SU-DHL-6 (cell line): ENCODE results near the gene PITX2.

Experiments used
- CTCF ChIP-seq: fragments of 200-600 bp; sonication (generic); IDR thresholded peaks from one replicate; pipeline ENCODE4 v1.5.1; 2017; ENCODE audit warnings: antibody characterized with exemption, mild to moderate bottlenecking, low read length, moderate library complexity; ENCODE audit not compliant: insufficient read depth, poor library complexity, severe bottlenecking
- EZH2phosphoT487 ChIP-seq: fragments of 200-600 bp; sonication (generic), shearing (Covaris generic); conservative IDR thresholded peaks from 2 replicates; pipeline ENCODE4 v1.6.1; 2018; ENCODE audit warnings: mild to moderate bottlenecking, antibody characterized with exemption, low read length, moderate library complexity, mixed read lengths

GRCh38 chr4:110614173-110614963, 8.5 kb downstream of the PITX2 start:
- no peak for TF ChIP-seq CTCF
- TF ChIP-seq EZH2phosphoT487: no peak
